KG1 (cell line): ENCODE data around the gene ZNF117.
"Not testable (repeated sequence)": the region's sequence is repeated elsewhere in the genome, so short reads cannot be mapped to it uniquely, and the experiment has no call there.

Source experiments
- DNase-seq: peaks from one replicate; lab custom pipeline; 2025; lab: John Stamatoyannopoulos, UW

Gene ZNF117

DNA sequence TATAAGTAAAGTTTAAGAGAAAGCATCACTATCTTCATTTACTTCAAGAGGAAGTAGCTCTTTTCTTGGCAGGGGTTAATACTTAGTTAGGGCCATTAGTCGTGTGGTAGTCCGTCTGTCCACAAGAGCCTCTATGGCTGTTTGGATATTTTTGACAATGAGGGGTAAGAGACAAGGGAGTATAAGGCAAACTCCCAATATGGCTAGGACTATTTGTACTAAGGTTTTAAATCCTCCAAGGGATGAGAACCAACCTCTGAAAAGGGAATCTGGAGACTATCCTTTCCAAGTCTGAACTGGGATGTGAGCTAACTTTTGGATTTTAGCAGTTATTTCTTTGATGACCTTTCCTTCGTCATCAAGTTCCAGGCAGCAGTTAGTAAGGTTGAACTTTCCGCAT lies at the start of gene ZNF117:
Gene ZNF117 (minus strand): TSS at position 101 of the 400 bp plus-strand sequence.
- DNase-seq = no peak

DNA sequence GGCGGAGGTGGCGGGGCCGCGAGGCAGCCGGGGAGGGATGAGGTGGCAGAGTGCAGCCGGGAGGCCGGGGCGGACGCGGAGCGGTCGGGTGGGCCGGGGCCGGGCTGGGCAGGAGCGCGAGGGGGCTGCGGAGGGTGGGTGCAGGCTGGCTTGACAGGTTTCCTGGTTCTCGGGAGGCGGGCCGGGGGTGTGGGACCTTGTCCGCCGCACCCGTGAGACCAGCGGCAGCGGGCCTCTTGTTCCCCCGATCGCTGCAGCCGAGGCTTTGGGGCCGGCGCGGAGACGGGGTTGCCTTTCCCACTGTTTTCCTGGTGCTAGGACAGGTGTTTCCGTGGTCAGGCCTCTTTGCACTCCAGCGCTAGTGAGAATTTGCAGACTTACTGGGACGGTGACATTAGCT lies 47.9 kb upstream of the ZNF117 start:
- DNase-seq = not testable (repeated sequence)

DNA sequence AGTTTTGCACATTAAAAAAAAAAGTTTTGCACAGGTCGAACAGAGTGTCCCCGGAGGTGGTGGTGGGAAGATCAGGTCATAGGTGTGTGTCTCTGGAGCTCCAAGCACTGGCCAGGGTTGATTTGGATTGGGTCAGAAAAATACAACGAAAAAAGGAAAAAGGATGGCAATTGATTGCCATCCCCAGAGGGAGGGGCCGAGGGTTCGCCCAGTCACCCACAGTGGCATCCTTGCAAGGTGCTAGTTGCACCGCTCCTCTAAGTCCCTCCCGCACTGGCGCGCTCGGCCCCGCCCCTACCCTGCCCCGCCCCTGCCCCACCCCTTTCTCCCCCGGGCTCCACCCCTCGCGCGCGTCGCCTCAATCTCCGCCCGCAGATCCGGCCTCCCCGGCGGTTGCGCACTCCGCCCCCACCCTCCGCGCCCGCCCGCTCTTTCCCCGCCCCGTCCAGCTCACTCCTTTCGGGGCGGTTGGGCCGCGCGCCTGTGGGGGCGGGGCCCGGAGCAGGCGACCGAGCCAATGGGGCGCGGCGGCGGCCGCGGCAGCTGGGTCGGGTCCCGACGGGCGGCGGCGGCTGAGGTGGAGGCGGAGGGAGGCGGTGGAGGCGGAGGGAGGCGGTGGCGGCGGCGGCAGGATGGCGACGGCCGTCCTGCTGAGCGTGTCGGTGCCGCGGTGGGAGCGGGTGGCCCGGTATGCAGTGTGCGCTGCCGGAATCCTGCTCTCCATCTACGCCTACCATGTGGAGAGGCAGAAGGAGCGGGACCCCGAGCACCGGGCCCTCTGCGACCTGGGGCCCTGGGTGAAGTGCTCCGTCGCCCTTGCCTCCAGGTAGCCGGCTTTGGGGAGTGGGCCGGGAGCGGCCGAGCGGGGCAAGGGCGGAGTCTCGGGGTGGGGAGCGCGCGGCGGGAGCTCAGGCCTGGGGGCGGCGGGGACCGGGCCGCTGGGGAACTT lies 47.2 kb upstream of the ZNF117 start:
- DNase-seq = peak; percentile 75

DNA sequence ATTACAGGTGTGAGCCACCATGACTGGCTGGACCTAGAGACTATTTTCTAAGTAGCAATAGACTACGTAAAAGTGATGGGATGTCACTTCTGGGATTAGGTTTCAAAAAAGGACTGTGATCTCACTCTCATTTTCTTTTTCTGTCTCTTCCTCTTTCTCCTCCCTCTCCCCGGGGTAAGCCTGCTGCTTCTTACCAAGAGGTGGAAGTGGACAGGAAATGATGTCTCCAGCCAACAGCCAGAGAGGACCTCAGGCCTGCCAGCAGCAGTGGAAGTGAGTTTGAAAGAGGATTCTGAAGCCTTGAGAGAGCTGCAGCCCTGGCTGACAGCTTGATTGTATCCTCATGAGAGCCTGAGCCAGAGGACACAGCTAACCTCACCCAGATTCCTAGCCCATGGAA lies 45.7 kb upstream of the ZNF117 start:
- peak; percentile 16 for DNase-seq

DNA sequence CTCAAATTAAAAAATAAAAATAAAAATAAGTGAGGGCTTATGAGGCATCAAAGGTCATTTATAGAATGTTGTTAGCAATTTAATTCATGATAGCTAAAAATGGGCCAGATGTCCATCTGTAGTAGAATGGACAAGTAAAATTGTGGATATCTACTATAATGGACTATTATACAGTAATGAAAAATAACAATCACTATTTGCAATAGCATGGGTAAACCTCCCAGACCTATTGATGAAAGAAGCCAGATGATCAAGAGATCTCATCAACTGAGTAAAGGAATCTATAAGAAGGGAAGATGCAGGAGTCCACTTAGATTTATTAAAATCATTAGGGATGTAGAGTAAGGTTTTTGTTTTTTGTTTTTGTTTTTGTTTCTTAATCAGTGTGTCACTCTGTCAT lies 44.6 kb upstream of the ZNF117 start:
- not testable (repeated sequence) for DNase-seq

DNA sequence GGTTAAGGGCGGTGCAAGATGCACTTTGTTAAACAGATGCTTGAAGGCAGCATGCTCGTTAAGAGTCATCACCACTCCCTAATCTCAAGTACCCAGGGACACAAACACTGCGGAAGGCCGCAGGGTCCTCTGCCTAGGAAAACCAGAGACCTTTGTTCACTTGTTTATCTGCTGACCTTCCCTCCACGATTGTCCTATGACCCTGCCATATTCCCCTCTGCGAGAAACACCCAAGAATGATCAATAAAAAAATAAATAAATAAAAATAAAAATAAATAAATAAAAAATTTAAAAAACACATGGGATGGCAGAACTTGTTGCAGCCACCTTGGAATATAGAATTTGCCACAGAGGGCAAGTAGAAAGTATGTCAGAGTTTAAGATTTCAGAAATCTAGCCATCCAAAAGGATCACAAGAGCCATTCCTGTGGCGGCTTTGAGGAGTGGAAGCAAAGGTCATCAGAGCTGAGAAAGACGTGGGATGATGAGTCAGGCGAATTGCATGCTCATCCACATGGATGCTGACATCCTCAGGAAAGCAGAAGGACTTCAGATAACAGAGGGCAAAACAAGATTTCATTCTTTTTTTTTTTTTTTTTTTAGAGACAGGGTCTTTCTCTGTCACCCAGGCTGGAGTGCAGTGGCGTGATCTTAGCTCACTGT lies 43.4 kb upstream of the ZNF117 start:
- not testable (repeated sequence) for DNase-seq

DNA sequence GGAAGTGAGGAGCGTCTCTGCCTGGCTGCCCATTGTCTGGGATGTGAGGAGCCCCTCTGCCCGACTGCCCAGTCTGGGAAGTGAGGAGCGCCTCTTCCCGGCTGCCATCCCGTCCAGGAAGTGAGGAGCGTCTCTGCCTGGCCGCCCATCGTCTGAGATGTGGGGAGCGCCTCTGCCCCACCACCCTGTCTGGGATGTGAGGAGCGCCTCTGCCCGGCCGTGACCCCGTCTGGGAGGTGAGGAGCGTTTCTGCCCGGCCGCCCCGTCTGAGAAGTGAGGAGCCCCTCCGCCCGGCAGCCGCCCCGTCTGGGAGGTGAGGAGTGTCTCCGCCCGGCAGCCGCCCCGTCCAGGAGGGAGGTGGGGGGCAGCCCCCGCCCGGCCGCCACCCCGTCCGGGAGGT lies 42.6 kb upstream of the ZNF117 start:
- DNase-seq = not testable (repeated sequence)

DNA sequence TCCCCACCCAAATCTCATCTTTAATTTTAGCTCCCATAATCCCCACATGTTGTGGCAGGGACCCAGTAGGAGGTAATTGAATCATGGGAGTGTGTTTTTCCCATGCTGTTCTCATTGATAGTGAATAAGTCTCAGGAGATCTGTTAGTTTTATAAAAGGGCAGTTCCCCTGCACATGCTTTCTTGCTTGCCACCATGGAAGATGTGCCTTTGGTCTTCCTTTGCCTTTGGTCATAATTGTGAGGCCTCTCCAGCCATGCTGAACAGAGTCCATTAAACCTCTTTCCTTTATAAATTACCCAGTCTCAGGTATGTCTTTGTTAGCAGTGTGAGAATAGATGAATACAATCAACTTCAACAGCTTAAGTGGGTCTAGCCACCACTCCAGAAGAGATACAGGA lies 34.2 kb upstream of the ZNF117 start:
- not testable (repeated sequence) for DNase-seq

DNA sequence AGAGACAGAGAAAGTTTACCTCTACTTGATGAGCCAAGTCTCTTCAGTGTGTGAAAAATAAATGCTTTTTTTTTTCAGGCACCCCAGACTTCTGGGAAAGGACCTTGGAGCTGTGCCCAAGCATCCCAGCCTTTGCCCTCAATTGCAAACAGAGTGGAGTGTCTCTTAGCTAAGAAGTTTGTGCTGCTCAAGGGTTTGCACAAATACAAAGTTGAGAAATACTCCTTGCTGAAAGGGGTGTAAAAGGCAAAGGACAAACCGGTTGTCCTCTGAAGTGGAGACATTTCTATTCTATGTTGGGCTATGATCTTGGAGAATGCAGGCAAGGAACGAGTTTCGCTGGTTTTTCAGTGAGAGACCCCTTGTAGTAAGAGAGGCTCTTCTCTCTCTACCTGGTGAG lies 30.1 kb upstream of the ZNF117 start:
- DNase-seq = not testable (repeated sequence)

DNA sequence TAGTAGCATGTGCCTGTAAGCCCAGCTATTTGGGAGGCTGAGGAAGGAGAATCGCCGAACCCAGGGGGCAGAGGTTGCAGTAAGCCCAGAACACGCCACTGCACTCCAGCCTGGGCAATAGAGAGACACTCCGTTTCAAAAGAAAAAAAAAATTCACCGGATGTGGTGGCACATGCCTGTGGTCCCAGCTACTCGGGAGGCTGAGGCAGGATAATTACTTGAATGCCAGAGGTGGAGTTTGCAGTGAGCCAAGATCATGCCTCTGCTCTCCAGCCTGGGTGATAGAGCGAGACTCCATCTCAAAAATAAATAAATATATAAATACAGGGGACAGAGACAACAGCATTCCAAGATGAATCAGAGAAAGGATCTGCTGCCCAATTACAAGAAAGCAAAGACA lies 19.0 kb upstream of the ZNF117 start:
- DNase-seq = not testable (repeated sequence)

DNA sequence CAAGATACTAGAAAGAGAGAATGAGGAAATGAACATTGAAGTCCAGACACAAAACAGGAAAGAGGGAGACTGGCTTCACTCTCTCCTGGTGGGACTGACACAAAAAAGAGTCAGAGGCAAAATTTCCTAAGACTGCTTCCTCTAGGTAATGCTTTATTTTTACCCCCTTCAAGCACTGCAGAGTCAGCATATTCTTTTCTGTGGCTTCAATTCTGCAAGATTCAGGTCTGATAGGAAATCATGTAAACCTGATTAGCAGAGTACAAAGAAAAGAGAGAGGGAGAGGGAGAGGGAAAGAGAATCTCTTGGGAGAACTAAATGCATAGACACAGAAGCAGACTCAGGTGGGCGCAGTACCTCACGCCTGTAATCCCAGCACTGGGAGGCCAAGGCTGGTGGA lies 18.6 kb upstream of the ZNF117 start:
- not testable (repeated sequence) for DNase-seq

DNA sequence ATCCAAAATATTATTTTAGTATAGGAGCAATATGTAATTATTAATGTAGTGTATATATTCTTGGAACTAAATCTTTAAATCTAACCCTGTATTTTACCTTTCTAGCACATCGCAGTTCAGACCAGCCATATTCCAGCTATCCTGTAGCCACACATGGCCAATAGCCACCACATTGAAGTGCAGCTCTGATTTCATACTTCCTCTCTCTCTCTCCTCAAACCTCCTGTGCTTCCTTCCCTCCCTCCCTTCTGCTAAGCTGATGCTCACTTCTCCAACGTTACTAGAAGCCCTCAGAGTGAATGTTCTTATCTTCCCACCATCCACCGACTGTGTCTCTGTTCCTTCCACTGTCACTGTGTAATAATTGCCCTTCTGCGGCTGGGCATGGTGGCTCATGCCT lies 16.2 kb upstream of the ZNF117 start:
- peak; percentile 48 for DNase-seq

DNA sequence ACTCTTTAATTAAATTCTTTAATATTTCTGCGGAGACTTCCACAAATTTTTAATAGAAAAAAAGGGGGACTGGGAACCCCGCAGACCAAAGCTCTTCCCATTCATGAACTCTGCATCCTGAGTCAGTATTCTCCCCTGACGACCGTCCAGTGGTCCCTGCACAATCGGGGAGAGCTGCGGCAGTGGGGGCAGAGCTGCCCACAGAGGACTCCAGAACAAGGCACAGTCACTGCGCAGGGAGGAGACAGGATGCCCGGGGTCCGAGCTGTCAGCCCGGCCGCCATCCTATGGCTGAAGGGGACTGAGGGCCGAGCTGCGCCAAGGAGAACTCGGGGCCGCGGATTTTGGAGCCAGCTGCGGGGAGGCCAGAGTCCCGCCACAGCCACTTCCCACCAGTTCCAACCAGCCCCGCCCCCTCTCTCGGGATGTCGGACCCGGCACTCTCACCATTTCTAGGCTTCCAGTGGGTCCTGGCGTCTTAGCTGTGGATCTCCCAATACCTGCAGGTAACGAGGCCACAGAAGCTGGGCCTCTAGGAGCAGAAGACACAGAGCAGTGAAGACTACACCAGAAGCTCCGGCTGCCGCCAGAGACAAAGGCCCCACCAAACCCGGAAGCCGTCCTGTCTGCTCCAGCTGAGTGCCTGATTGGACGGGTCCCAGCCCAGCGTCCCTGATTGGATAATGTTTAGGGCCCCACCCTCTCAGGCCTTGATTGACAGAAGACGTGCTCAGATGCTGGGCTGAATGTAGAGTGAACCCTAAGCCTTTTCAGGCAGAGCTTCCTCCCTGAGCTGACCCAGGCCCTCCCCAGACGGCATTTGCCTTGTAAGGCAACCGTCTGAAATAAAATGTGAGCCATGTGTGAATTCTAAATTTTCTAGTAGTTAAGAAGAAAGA lies 15.5 kb upstream of the ZNF117 start, which contains the start of gene ERV3-1:
Gene ERV3-1 (minus strand): TSS at position 594 of the 899 bp plus-strand sequence. CDS start 13,661 bp downstream, outside the sequence.
- DNase-seq = peak; percentile 92

DNA sequence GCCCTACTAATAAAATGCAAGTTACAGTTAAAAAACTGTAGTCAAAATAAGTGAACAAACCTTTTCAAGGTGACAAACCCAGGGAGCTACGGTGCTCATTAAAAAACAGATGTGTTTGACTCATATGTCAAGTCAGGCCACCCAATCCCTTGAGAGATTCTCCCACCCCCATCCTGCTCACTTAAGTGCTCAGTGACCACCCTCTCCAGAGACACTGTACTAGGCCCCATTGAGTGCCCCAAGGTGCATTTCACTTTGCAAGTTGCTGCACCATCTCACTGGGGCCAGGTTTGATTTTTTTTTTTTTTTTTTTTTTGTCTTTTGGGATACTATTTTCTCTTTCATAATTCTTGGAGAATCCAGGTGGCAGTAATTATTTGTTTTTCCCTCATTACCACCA lies 13.7 kb upstream of the ZNF117 start:
- DNase-seq = no peak

DNA sequence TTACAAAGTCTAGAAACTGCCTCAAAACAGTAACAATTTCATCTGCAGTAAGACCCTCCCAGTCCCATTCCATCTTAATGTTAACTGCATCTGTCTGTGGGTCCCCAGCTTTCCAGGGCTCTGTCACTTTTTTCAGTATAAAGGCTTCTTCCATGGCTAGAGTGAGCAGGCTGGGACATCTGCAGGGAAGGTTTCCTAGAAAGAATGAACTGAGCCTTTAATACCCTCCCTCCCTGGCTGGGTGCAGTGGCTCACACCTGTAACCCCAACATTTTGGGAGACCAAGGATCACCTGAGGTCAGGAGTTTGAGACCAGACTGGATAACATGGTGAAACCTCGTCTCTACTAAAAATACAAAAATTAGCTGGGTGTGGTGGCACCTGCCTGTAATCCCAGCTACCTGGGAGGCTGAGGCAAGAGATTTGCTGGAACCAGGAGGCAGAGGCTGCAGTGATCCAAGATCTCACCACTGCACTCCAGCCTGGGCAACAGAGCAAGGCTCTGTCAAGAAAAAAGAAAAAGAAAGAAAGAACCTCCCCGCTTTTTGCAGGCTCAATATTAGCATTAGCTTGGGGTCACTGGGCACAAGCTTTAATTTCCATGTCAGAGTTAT lies 12.2 kb upstream of the ZNF117 start:
- DNase-seq = no peak

DNA sequence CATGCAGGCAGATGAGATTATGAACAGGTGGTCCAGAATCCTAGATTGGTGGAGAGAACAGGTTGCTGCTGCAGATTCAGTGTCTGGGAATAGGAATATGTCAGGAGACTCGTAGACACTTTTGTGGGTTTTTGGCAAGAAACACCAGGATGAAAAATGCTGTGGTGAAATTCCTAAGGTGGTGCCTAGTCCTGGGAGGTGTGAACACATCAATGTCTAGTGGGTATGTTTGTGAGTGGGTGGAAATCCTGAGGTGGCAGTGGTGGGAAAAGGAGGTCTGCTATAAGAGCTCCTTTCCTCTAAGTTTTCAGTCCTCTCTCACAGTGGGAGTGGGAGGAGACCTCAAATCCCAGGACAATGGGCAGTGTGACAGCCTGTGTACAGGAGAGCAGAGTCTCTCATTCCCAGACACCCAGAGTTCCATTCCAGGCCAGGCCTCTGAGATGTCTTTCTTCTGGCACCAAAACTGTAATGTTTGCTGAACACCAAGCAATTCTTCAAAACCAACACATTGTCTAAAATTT lies 10.5 kb upstream of the ZNF117 start:
- no peak for DNase-seq

DNA sequence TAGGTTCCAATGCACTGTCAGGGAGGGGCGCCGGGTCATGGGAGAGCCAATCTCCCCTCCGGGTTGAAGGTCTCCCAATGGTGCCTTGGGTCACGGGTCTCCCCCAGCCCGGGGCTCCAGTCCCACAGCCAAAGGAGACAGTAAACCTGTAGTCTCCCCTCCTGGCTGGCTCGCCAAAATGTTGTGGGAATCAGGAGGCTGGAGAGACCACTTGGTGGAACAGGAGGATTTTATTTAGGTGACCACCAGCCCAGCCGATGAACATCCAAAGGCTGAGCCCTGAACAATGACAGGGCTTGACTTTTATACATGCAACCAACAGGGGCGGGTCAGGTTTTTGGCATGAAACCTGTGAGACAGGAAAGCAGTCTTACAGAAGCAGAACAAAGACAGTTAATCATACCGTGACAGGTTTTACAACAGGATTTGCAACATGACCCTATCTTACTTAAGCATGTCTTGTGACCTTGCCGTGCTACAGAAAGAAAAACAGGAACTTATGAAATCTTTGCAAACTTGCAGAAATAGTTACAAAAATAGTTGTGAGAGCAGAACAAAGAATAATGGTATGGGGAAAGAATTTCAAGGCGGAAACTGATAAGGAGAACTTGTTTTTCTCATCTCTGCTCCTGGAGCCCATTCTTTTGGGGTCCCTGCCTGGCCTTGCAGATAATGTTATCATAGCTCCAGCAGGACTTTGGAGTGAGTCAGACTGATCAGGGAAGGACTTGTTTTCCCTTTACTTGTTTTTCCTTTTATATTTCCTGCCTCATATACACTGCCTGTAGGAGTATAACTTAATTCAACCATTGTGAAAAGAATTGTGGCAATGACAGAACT lies 8.5 kb upstream of the ZNF117 start:
- peak; percentile 52 for DNase-seq

DNA sequence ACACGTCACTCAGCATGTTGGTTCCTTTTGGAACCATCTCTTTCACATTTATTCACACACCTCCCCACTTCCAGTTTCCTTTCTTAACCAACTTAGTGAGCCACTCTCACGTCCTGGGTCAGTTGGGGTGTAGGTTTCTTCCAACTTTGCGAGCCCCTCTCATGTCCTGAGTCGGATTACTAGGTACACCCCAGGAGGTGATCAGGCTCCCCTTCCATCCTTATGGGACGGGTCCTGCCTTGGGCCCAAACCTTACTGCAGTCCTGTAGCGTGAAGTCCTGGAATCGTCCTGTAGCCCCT lies 8.0 kb upstream of the ZNF117 start:
- no peak for DNase-seq

DNA sequence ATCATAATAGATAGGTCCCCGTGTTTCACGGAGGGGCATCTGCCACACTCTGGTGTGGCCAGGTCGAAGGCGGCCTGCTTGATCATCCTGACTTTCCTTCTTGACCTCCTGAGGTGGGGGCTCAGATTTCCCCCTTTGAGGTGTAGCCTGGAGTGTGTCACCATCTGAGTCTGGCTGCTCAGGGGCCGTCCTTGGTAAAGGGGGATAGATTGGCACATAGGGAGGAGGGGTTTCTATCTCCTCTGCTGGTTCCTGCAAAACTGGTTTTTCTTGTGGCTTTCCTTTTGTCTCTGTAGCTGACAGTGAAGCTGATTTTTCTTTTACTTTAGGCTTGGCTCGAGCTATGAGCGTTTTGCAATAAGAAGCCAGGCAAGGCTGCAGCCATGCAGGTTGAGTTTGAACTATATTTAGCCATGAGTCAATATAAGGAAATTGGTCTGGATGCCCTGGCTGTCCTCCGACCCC lies 7.1 kb upstream of the ZNF117 start:
- DNase-seq = no peak

DNA sequence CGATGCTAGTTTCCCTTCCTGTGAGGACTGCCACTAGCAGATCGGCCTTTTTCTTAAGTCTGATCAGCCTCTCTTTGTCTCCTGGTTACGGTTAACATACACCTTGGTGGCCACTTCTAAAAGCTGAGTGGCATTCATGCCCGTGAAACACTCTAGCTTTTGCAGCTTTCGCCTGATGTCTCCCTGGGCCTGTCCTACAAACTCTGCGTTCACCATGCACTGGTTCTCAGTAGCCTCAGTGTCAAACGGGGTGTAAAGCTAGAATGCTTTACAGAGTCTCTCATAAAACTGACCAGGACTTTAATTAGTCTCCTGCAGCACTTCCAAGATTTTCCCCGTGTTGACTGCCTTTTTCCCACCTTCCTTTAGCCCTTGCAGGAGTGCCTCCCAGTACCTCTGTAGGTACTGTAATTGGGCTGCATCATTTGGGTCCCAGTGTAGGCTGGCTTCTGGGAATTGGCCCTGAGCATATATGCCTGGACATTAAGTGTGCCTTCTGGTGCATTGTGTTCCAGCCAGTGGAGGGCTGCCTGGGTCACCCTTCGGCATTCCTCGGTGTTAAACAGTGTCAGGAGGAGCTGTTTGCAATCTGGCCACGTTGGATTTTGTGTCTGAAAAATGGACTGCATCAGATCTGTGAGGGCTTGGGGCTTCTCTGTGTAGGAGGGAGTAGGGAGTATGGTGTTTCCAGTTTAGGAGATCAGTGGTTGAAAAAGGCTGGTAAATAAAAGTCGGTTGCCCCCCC lies 6.5 kb upstream of the ZNF117 start:
- DNase-seq = no peak
